CMK (cell line): ENCODE measurements around the gene CEBPZ.

ENCODE experiments used
- DNase-seq: peaks from one replicate; pipeline ENCODE4 v3.0.0-alpha.2; 2010; ENCODE audit warnings: low read depth

CEBPZ gene

GRCh38 chr2:37180640-37181039 is 50.8 kb downstream of the CEBPZ start:
- no peak for DNase-seq

GRCh38 chr2:37180006-37180639 is 51.3 kb downstream of the CEBPZ start:
- DNase-seq: no peak

GRCh38 chr2:37173741-37174140 is 57.7 kb downstream of the CEBPZ start:
- DNase-seq: no peak

- DNase-seq: no peak
Observed at GRCh38 chr2:37171624-37171950, 59.8 kb downstream of the CEBPZ start.

GRCh38 chr2:37168217-37168981 is 63.0 kb downstream of the CEBPZ start:
- no peak for DNase-seq

- DNase-seq: no peak
Observed at GRCh38 chr2:37167636-37168180, 63.7 kb downstream of the CEBPZ start.

- DNase-seq: no peak
Observed at GRCh38 chr2:37164757-37165156, 66.6 kb downstream of the CEBPZ start.

GRCh38 chr2:37156857-37157714 is 74.3 kb downstream of the CEBPZ start, which contains the start of gene EIF2AK2:
TSS of gene EIF2AK2 (minus strand) at chr2:37156980. CDS start at chr2:37147806, 9,174 bp downstream.
- peak; percentile 49 for DNase-seq

GRCh38 chr2:37156071-37156856 is 75.1 kb downstream of the CEBPZ start:
- no peak for DNase-seq

GRCh38 chr2:37154785-37155184 is 76.6 kb downstream of the CEBPZ start:
- no peak for DNase-seq

- no peak for DNase-seq
Observed at GRCh38 chr2:37153224-37153623, 78.2 kb downstream of the CEBPZ start.
